Measurements from ENCODE around the gene NBEAL1. TPM values are rescaled to one million over a fixed set of nuclear protein-coding genes. Genes with fewer than 3 reads are reported as not detected.
"Not testable (repeated sequence)": the region's sequence is repeated elsewhere in the genome, so short reads cannot be mapped to it uniquely, and the experiment has no call there.

The NBEAL1 gene
- total RNA-seq, 1 donor from 2014 or later = 11.6 TPM

- Mint-ChIP-seq H3K4me3 (ENCODE audit: unreplicated experiment) (no peak overlapping the region), H3K27me3 (ENCODE audit: unreplicated experiment) (no peaks in the 10 kb centered on the region), H3K27ac (ENCODE audit: unreplicated experiment) (no peak overlapping the region), H3K4me1 (ENCODE audit: unreplicated experiment) (no peaks in the 10 kb centered on the region), H3K36me3 (ENCODE audit: low read depth, unreplicated experiment) (peaks cover 18% of the 10 kb centered on the region), H3K9me3 (ENCODE audit: unreplicated experiment) (no peaks in the 10 kb centered on the region)
- TF ChIP-seq, protein P1, sequence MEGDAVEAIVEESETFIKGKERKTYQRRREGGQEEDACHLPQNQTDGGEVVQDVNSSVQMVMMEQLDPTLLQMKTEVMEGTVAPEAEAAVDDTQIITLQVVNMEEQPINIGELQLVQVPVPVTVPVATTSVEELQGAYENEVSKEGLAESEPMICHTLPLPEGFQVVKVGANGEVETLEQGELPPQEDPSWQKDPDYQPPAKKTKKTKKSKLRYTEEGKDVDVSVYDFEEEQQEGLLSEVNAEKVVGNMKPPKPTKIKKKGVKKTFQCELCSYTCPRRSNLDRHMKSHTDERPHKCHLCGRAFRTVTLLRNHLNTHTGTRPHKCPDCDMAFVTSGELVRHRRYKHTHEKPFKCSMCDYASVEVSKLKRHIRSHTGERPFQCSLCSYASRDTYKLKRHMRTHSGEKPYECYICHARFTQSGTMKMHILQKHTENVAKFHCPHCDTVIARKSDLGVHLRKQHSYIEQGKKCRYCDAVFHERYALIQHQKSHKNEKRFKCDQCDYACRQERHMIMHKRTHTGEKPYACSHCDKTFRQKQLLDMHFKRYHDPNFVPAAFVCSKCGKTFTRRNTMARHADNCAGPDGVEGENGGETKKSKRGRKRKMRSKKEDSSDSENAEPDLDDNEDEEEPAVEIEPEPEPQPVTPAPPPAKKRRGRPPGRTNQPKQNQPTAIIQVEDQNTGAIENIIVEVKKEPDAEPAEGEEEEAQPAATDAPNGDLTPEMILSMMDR (IDR thresholded peaks at IDR 0.05; ENCODE audit: unreplicated experiment) = no peak
- no peak for DNase-seq (ENCODE audit: low spot score)
Measured at GRCh38 chr2:203062126-203062525, 47.5 kb downstream of the NBEAL1 start.

- not testable (repeated sequence) for H3K9me3 Mint-ChIP-seq (ENCODE audit: unreplicated experiment); DNase-seq (ENCODE audit: low spot score); H3K27ac Mint-ChIP-seq (ENCODE audit: unreplicated experiment); H3K27me3 Mint-ChIP-seq (ENCODE audit: unreplicated experiment); H3K4me1 Mint-ChIP-seq (ENCODE audit: unreplicated experiment)
- Mint-ChIP-seq H3K4me3 (ENCODE audit: unreplicated experiment) (peak overlapping the region; percentile 51), H3K36me3 (ENCODE audit: low read depth, unreplicated experiment) (peaks cover 27% of the 10 kb centered on the region)
Measured at GRCh38 chr2:203066519-203067091, 51.9 kb downstream of the NBEAL1 start.

- no peak overlapping the region for H3K27ac Mint-ChIP-seq (ENCODE audit: unreplicated experiment)
- peaks cover 4% of the 10 kb centered on the region for H3K4me1 Mint-ChIP-seq (ENCODE audit: unreplicated experiment)
- no peak overlapping the region for H3K4me3 Mint-ChIP-seq (ENCODE audit: unreplicated experiment)
- TF ChIP-seq, protein P1 (IDR thresholded peaks at IDR 0.05; ENCODE audit: unreplicated experiment) = no peak
- H3K9me3 Mint-ChIP-seq (ENCODE audit: unreplicated experiment) = no peaks in the 10 kb centered on the region
- H3K36me3 Mint-ChIP-seq (ENCODE audit: low read depth, unreplicated experiment) = peaks cover 25% of the 10 kb centered on the region
- H3K27me3 Mint-ChIP-seq (ENCODE audit: unreplicated experiment) = no peaks in the 10 kb centered on the region
- DNase-seq (ENCODE audit: low spot score) = no peak
Measured at GRCh38 chr2:203070701-203071100, 56.0 kb downstream of the NBEAL1 start.

GRCh38 chr2:203071148-203071547 is 56.5 kb downstream of the NBEAL1 start:
- H3K4me3 Mint-ChIP-seq (ENCODE audit: unreplicated experiment) = no peak overlapping the region

DNA sequence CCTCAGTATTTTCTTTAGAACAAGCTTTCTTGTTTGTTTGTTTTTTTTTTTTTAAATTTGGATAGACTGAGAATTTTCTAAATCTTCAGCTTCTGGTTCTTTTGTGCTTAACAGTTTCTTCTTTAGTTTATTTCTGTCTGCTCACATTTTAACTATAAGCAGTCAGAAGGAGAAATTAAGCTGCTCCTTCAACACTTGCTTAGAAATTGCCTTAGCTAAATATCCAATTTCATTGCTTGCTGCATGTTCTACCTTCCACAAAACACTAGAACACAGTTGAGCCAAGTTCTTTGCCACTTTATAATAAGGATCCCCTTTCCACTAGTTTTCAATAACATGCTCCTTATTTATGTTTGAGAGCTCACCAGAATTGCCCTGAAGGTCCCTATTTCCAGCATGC is 57.7 kb downstream of the NBEAL1 start:
- Mint-ChIP-seq H3K9me3 (ENCODE audit: unreplicated experiment) (no peaks in the 10 kb centered on the region), H3K4me1 (ENCODE audit: unreplicated experiment) (peaks cover 4% of the 10 kb centered on the region), H3K27ac (ENCODE audit: unreplicated experiment) (no peak overlapping the region), H3K4me3 (ENCODE audit: unreplicated experiment) (no peak overlapping the region), H3K27me3 (ENCODE audit: unreplicated experiment) (no peaks in the 10 kb centered on the region), H3K36me3 (ENCODE audit: low read depth, unreplicated experiment) (peaks cover 18% of the 10 kb centered on the region)
- TF ChIP-seq, protein P1 (IDR thresholded peaks at IDR 0.05; ENCODE audit: unreplicated experiment) = no peak
- no peak for DNase-seq (ENCODE audit: low spot score)

More at GRCh38 chr2:203071148-203071547, 56.5 kb downstream of the NBEAL1 start:
- TF ChIP-seq, protein P1 (IDR thresholded peaks at IDR 0.05; ENCODE audit: unreplicated experiment) = no peak
- DNase-seq (ENCODE audit: low spot score) = no peak
- H3K9me3 Mint-ChIP-seq (ENCODE audit: unreplicated experiment) = no peaks in the 10 kb centered on the region
- no peak overlapping the region for H3K27ac Mint-ChIP-seq (ENCODE audit: unreplicated experiment)
- peaks cover 4% of the 10 kb centered on the region for H3K4me1 Mint-ChIP-seq (ENCODE audit: unreplicated experiment)
- H3K27me3 Mint-ChIP-seq (ENCODE audit: unreplicated experiment) = no peaks in the 10 kb centered on the region
- peaks cover 21% of the 10 kb centered on the region for H3K36me3 Mint-ChIP-seq (ENCODE audit: low read depth, unreplicated experiment)

Measured in endothelial cell (in vitro differentiated cells).